Fibroblast of upper back skin (primary cell): ENCODE results near the gene RMDN2.
"Not testable (repeated sequence)": the region's sequence is repeated elsewhere in the genome, so short reads cannot be mapped to it uniquely, and the experiment has no call there.

Experiments used
- DNase-seq: peaks from one replicate; pipeline ENCODE4 v3.0.0-alpha.2; 2013

Gene RMDN2

GRCh38 chr2:37934591-37935513 lies 9.8 kb downstream of the RMDN2 start:
- DNase-seq, result no peak

DNA sequence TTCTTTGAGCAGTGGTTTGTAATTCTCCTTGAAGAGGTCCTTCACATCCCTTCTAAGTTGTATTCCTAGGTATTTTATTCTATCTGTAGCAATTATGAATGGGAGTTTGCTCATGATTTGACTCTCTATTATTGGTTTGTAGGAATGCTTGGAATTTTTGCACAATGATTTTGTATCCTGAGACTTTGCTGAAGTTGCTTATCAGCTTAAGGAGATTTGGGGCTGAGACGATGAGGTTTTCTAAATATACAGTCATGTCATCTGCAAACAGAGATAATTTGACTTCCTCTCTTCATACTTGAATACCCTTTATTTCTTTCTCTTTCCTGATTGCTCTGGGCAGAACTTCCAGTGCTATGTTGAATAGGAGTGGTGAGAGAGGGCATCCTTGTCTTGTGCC lies 12.5 kb downstream of the RMDN2 start:
- DNase-seq, result peak; percentile 19

DNA sequence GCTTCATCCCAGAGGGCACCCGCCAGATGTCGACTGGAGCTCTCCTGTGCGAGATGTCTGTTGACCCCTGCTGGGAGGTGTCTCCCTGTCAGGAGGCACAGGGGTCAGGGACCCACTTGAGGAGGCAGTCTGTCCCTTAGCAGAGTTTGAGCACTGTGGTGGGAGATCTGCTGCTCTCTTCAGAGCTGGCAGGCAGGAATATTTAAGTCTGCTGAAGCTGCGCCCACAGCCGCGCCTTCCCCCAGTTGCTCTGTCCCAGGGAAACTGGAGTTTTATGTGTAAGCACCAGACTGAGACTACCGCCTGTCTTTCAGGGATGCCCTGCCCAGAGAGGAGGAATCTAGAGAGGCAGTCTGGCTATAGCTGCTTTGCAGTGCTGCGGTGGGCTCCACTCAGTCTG lies 16.2 kb downstream of the RMDN2 start:
- DNase-seq, result not testable (repeated sequence)

DNA sequence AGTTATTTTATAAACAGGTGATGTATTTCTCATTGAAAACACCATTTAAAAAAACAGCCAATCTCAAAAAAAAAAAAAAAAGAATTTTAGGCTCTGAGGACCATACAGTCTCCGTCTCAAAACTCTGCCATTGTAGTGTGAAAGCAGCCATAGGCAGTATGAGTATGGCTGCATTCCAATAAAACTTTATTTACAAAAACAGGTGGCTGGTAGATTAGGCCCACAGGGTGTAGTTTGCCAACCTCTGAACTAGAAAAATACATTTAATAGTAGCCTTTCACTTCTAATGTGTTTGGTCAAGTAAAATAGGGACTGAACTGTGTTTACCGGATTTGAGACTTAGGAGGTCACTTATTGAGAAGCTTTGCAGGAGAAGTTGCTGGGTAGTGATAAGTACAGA lies 19.2 kb downstream of the RMDN2 start:
- no peak for DNase-seq

- DNase-seq, result no peak
Observed at GRCh38 chr2:37947306-37947705, 22.2 kb downstream of the RMDN2 start.

DNA sequence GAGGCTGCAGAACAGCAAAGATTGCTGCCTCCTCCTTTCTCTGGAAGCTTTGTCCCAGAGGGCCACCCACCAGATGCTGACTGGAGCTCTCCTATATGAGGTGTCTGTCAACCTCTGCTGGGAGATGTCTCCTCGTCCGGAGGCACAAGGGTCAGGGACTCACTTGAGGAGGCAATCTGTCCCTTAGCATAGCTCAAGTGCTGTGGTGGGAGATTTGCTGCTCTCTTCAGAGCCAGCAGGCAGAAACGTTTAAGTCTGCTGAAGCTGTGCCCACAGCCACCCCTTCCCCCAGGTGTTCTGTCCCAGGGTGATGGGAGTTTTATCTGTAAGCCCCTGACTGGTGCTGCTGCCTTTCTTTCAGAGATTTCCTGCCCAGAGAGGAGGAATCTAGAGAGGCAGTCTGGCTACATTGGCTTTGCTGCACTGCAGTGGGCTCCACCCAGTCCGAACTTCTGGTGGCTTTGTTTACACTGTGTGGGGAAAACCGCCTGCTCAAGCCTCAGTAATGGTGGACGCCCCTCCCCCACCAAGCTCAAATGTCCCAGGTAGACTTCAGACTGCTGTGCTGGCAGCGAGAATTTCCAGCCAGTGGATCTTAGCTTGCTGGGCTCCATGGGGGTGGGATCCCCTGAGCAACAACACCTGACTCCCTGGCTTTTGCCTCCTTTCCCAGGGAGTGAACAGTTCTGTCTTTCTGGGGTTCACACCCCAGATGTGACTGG lies 37.1 kb downstream of the RMDN2 start:
- DNase-seq, result not testable (repeated sequence)

- not testable (repeated sequence) for DNase-seq
Observed at GRCh38 chr2:37962740-37963121, 37.6 kb downstream of the RMDN2 start.

DNA sequence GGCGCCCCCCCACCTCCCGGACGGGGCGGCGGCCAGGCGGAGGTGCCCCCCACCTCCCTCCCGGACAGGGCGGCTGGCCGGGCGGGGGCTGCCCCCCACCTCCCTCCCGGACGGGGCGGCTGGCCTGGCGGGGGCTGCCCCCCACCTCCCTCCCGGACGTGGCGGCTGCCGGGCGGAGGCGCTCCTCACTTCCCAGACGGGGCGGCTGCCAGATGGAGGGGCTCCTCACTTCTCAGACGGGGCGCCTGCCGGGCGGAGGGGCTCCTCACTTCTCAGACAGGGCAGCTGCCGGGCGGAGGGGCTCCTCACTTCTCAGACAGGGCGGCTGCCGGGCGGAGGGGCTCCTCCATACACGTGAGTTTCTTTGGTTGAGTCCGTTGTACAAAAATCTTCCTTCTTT lies 38.8 kb downstream of the RMDN2 start:
- DNase-seq, result not testable (repeated sequence)

- DNase-seq, result no peak
Observed at GRCh38 chr2:37966326-37966725, 41.2 kb downstream of the RMDN2 start.

DNA sequence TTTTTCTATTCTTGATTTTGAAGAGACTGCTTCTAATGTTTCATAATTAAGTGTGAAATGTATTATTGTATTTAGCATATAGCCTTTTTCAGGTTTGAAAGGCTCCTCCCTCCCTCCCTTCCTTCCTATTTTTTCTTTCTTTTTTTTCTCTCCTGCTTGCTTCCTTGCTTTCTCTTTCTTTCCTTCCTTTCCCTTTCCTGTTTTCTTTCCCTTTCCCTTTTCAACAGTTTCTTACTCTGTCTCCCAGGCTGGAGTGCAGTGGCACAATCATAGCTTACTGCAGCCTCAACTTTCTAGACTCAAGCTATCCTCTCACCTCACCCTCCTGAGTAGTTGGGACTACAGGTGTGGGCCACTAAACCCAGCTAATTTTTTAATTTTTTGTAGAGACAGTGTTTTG lies 44.6 kb downstream of the RMDN2 start:
- DNase-seq, result no peak

- no peak for DNase-seq
Observed at GRCh38 chr2:37971971-37972370, 46.9 kb downstream of the RMDN2 start.

DNA sequence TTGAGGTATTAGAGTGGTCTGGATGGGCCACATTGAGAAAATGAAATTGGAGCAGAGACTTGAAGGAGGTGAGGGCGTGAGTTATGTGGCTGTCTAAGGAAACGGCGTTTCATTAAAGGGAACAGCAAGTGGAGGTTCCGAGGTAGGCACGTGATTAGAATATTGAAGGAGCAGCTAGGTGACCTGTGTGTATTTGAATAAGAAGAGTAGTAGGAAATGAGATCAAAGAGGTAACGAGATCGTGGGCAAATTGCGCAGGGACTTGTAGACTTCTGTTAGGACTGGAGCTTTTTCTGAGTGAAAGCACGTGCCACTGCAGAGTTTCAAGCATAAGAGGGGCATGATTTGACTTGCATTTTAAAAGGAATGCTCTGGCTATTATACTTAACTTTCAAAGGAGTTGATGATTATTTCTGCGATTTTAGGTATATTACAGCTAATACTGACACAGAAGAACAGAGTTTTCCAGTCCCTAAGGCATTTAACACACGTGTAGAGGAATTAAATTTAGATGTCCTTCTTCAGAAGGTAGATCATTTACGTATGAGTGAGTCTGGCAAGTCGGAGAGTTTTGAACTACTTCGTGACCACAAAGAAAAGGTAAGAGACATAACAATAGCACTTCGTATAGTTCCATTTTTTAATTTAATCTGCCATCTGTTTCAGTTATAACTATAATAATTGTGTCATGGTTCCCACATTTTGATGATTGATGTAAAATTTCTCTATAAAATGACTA lies 48.7 kb downstream of the RMDN2 start:
- no peak for DNase-seq

- no peak for DNase-seq
Observed at GRCh38 chr2:37975808-37976207, 50.7 kb downstream of the RMDN2 start.

DNA sequence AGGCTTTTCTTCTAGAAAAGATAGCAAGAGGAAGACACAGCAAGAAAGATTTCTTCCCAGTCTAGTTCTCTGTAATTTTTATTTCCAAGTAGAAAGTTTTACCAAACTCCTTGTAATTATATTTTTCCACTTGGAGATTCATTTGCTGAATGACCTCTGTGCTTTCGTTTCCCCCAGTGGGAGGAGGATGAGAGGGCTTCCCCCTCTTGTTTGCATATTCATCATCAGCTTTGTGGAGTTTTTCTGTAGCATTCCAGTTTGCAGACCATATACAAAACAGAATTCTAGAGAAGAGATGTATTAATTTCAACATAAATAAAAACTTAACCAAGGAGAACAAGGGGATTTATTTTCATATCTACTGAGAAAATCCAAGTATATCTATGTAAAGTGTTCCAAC lies 51.3 kb downstream of the RMDN2 start:
- DNase-seq, result no peak

DNA sequence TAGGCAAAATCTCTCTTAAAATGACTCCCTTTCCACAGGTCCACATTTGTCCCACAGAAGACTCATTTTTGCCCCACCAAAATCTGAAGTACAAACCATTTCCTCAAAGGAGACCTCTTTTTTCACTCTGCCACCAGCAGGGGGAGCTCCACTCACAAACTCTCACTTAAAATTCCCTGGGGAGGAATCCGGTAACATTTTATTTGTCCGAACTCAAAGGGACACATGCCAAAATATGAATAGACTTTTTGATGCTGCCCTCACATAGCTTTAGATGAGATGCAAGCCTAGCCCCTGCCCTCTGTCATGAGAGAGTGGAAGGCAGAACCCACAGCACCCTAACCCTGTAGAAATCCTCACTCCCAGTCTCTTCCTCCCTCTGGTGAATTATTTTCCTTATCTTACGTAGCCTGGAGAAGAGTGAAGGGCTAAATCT lies 57.1 kb downstream of the RMDN2 start:
- DNase-seq, result peak; percentile 78

DNA sequence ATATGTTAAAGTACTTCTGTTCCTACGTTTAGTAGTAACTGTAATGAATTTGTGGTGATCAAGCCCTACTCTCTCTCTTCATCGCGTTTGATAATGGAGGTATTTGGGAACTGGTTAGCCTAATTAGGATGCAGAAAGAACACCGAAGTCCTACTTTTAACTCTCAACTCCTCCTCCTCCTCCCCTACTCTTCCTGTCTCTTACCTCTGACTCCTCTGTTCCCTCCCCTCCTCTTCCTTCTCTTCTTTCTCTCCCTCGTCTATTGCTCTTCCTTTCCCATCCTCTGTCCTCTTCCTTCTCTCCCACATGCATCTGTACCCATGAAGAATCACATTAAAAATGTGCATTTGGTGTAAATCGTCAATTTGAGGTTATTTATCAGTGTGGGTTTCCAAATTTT lies 57.8 kb downstream of the RMDN2 start:
- DNase-seq, result no peak

DNA sequence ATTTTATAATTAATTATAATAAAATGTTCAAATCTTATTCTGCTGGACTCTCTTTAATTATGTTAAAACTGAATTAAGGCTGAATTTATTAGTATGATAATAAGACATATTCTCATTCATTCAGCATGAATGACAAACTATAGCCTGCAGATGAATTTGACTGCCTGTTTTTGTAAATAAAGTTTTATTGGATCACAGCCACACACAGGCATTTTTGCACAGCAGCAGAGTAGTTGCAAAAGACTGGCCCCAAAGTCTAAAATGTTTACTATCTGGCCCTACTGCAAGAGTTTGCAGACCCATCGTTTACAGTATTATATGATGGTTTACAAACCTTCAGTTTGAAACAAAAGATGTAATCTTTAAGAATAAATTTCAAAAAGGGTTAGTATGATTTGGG lies 58.6 kb downstream of the RMDN2 start:
- DNase-seq, result no peak

DNA sequence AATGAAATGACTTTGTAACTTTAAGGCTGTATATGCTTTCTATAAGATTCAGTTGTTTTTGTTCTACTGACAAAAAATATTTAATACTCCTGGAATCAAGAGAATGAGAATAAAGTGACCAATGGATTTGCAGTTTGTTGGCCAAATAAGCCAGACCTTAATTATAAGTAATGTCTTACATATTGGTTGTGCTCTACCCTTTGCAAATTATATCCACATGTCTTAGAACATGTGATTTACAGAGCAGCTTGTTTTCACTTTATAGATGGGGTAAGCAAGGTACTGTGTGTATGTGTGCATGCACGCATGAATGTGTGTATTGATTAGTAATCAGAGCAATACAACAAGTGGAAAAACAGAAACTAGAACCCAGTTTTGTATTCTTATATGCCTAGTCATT lies 59.1 kb downstream of the RMDN2 start:
- DNase-seq, result no peak

- DNase-seq, result peak; percentile 37
Observed at GRCh38 chr2:37984589-37984988, 59.5 kb downstream of the RMDN2 start.

- DNase-seq, result peak; percentile 87
Observed at GRCh38 chr2:37985333-37985732, 60.2 kb downstream of the RMDN2 start.

- DNase-seq, result no peak
Observed at GRCh38 chr2:37987098-37987775, 62.1 kb downstream of the RMDN2 start.

DNA sequence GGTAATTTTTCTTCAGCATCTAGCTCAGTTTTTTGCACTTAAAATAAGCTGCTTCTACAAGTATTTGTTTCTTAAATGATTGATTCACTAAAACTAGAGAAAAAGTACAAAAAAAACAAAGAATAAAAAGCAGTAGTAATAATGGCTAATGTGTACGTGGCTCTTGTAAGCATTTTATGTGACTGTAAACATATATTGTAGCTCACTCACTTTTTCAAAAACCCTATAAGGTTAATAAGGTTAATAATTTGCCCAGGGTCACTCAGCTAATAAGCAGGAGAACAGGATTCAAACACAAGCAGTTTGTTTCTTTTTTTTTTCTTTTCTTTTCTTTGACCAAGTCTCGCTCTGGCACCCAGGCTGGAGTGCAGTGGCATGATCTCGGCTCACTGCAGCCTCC lies 67.5 kb downstream of the RMDN2 start:
- no peak for DNase-seq

GRCh38 chr2:37993143-37993542 lies 68.1 kb downstream of the RMDN2 start:
- DNase-seq, result peak; percentile 68
